Hepatocyte (in vitro differentiated cells): Measurements from ENCODE around the gene GNAT2. TPM values are rescaled to one million over a fixed set of nuclear protein-coding genes. Genes with fewer than 3 reads are reported as not detected.

Experiments
- DNase-seq: peaks from one replicate; pipeline ENCODE4 v3.0.0-alpha.2; 2016; ENCODE audit warnings: low spot score
- H2AFZ ChIP-seq: fragments of 200-600 bp; sonication (generic); 2 replicates; pipeline ENCODE4 v1.6.0; 2016; ENCODE audit warnings: antibody characterized with exemption, mild to moderate bottlenecking
- H3K27ac ChIP-seq: fragments of 200-600 bp; sonication (generic); 2 replicates; pipeline ENCODE4 v1.5.1; 2016; ENCODE audit warnings: mild to moderate bottlenecking
- H3K27me3 ChIP-seq: fragments of 200-600 bp; sonication (generic); 2 replicates; pipeline ENCODE4 v1.6.1; 2016
- H3K36me3 ChIP-seq: fragments of 200-600 bp; sonication (generic); replicated peaks from 2 replicates; pipeline ENCODE4 v1.5.1; 2016; ENCODE audit warnings: low read depth; ENCODE audit not compliant: insufficient read depth
- H3K4me1 ChIP-seq: fragments of 200-600 bp; sonication (generic); 2 replicates; pipeline ENCODE4 v1.5.1; 2016; ENCODE audit warnings: mild to moderate bottlenecking, moderate library complexity; ENCODE audit not compliant: insufficient read depth
- H3K4me2 ChIP-seq: fragments of 200-600 bp; sonication (generic); 2 replicates; pipeline ENCODE4 v1.6.0; 2016
- H3K4me3 ChIP-seq: fragments of 200-600 bp; sonication (generic); 2 replicates; pipeline ENCODE4 v1.5.1; 2016; ENCODE audit warnings: mild to moderate bottlenecking
- H3K79me2 ChIP-seq: fragments of 200-600 bp; sonication (generic); 2 replicates; pipeline ENCODE4 v1.6.0; 2017; ENCODE audit warnings: mild to moderate bottlenecking
- H3K9me2 ChIP-seq: fragments of 200-600 bp; sonication (generic); replicated peaks from 2 replicates; pipeline ENCODE4 v1.6.0; 2017; ENCODE audit warnings: mild to moderate bottlenecking; ENCODE audit not compliant: insufficient read depth
- H3K9me3 ChIP-seq: fragments of 200-600 bp; sonication (generic); 2 replicates; pipeline ENCODE4 v1.5.1; 2016; ENCODE audit warnings: low read depth, mild to moderate bottlenecking
- H4K20me1 ChIP-seq: fragments of 200-600 bp; sonication (generic); 2 replicates; pipeline ENCODE4 v1.6.0; 2016; ENCODE audit warnings: mild to moderate bottlenecking; ENCODE audit not compliant: insufficient read depth, poor library complexity, severe bottlenecking
- EZH2 ChIP-seq: fragments of 200-600 bp; sonication (generic); IDR thresholded peaks from 2 replicates; pipeline ENCODE4 v1.6.1; 2016; ENCODE audit warnings: antibody characterized with exemption, mild to moderate bottlenecking, borderline replicate concordance
- EZH2phosphoT487 ChIP-seq: fragments of 200-600 bp; sonication (generic); IDR thresholded peaks from one replicate; pipeline ENCODE4 v1.6.1; 2018; ENCODE audit warnings: antibody characterized with exemption, mild to moderate bottlenecking, low read depth, moderate library complexity; ENCODE audit not compliant: unreplicated experiment, severe bottlenecking
- WGBS: methylation state at CpG from one replicate; pipeline ENCODE4 v1.1.6; 2016; ENCODE audit warnings: low lambda C conversion rate; ENCODE audit errors: missing lambda C conversion rate; 5-methylcytosine and 5-hydroxymethylcytosine counted together
- polyA plus RNA-seq: library from polyadenylated mRNA; unstranded; fragments of >200 nt; fragmentation: Nextera tagmentation; extraction: Ambion mirVana; gene quantifications from 2 replicates; pipeline ENCODE4 v1.2.1, GENCODE V29; 2016
- total RNA-seq: library from RNA; depleted of rRNA; stranded (reverse); fragments of >200 nt; gene quantifications from 2 replicates; pipeline ENCODE4 v1.2.3, GENCODE V29; 2014
- TF ChIP-seq, protein P1 (sequence below): fragments of 200-600 bp; sonication (generic); IDR thresholded peaks from 2 replicates; pipeline ENCODE4 v1.5.1; 2016; ENCODE audit warnings: antibody characterized with exemption, mild to moderate bottlenecking; ENCODE audit not compliant: poor library complexity

Gene GNAT2
- total and polyA plus RNA-seq, 2 experiments from 2014 or later = 0.18 TPM; not detected in 1

DNA sequence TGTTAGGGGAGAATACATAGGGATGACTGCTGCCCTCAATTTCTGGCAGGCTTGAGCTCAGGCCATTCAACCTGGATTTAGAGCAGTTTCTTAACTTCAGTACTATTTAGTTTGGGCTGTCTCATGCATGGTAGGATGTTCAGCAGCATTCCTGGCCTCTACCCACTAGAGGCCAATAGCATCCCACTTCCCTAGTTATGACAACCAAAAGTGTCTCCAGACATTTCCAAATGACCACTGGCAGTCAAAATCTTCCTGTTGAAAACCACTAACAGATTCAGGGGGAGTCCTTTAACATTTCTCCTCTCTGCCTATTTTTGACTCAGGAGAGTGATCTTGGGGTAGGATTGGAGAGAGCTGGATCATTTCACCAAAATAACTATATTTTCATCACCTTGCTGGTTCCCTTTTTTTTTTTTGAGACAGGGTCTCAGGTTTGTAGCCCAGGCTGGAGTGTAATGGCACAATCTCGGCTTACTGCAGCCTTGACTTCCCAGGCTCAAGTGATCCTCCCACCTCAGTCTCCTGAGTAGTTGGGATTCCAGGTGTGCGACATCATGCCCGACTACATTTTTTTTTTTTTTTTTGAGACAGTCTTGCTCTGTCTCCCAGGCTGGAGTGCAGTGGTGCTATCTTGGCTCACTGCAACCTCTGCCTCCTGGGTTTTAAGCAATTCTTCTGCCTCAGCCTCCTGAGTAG lies 8.7 kb downstream of the GNAT2 start:
- no peak overlapping the region for H3K4me2 ChIP-seq
- 40% methylated on average over 3 of the region's 3 CpGs for WGBS

DNA sequence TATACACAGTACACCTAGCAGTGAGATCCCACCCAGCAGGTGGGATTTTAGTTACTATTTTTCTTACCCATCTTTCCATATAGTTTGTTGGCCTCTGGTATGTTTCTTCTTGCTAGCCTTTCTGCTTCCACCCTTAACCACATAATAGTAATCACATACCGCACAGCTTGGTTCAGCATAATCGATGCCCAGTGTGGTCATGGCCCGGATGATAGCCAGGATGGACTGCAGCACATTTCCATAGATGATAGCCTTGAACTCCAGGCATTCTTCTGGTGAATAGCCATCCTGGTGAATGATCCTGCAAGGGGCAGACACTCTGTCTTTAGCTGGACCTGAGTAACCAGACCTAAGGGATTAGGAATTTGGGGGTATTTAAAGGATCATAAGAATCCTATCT lies 9.5 kb downstream of the GNAT2 start:
- WGBS = 99% methylated on average over 3 of the region's 3 CpGs
- no peaks in the 10 kb centered on the region for H3K4me1 ChIP-seq
- no peak overlapping the region for H2AFZ ChIP-seq
- no peaks in the 10 kb centered on the region for H3K9me3 ChIP-seq
- H3K4me2 ChIP-seq = no peak overlapping the region
- no peaks in the 10 kb centered on the region for H3K27me3 ChIP-seq
- H3K36me3 ChIP-seq = no peaks in the 10 kb centered on the region
- no peak overlapping the region for H3K27ac ChIP-seq
- no peak overlapping the region for H3K4me3 ChIP-seq
- no peaks in the 10 kb centered on the region for H3K79me2 ChIP-seq
- H4K20me1 ChIP-seq = no peaks in the 10 kb centered on the region
- DNase-seq = no peak
- no peak for TF ChIP-seq EZH2phosphoT487
- TF ChIP-seq EZH2 = no peak
- TF ChIP-seq, protein P1, sequence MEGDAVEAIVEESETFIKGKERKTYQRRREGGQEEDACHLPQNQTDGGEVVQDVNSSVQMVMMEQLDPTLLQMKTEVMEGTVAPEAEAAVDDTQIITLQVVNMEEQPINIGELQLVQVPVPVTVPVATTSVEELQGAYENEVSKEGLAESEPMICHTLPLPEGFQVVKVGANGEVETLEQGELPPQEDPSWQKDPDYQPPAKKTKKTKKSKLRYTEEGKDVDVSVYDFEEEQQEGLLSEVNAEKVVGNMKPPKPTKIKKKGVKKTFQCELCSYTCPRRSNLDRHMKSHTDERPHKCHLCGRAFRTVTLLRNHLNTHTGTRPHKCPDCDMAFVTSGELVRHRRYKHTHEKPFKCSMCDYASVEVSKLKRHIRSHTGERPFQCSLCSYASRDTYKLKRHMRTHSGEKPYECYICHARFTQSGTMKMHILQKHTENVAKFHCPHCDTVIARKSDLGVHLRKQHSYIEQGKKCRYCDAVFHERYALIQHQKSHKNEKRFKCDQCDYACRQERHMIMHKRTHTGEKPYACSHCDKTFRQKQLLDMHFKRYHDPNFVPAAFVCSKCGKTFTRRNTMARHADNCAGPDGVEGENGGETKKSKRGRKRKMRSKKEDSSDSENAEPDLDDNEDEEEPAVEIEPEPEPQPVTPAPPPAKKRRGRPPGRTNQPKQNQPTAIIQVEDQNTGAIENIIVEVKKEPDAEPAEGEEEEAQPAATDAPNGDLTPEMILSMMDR = no peak
- no peaks in the 10 kb centered on the region for H3K9me2 ChIP-seq

More for the DNA sequence above, 8.7 kb downstream of the GNAT2 start:
- DNase-seq = no peak
- TF ChIP-seq EZH2phosphoT487 (no peak), EZH2 (no peak)
- TF ChIP-seq, protein P1 = no peak
- Histone ChIP-seq H2AFZ (no peak overlapping the region), H3K79me2 (no peaks in the 10 kb centered on the region), H3K27ac (no peak overlapping the region), H3K4me3 (no peak overlapping the region), H4K20me1 (no peaks in the 10 kb centered on the region), H3K4me1 (no peaks in the 10 kb centered on the region), H3K36me3 (no peaks in the 10 kb centered on the region), H3K9me2 (no peaks in the 10 kb centered on the region), H3K27me3 (no peaks in the 10 kb centered on the region), H3K9me3 (no peaks in the 10 kb centered on the region)

DNA sequence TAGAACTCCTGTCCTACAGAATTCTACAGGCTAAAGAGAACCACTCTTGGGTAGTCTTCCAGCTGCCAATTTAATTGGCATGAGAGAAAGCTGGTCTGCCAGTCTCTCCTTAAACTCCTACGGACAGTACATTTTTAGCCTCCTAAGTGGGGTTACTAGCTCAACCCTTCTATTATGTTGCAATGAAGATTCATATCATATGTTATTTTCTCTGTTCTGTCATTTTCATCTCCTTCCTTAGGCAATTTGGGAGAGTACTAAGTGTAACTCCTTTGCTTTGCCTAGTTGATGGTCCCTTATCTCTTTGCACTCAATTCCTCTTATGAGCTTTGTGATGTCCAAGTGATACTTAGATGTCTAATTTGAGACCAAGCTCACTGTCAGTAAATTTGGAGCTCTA lies 14.0 kb downstream of the GNAT2 start:
- 95% methylated on average over 1 of the region's 1 CpG for WGBS
- TF ChIP-seq, protein P1 = no peak
- no peak for TF ChIP-seq EZH2phosphoT487
- TF ChIP-seq EZH2 = no peak
- Histone ChIP-seq H3K4me3 (no peak overlapping the region), H3K9me3 (no peaks in the 10 kb centered on the region), H3K4me1 (no peaks in the 10 kb centered on the region), H3K27ac (no peak overlapping the region), H3K36me3 (no peaks in the 10 kb centered on the region), H3K9me2 (no peaks in the 10 kb centered on the region), H2AFZ (no peak overlapping the region), H3K79me2 (no peaks in the 10 kb centered on the region), H3K4me2 (no peak overlapping the region), H4K20me1 (no peaks in the 10 kb centered on the region), H3K27me3 (no peaks in the 10 kb centered on the region)
- DNase-seq = no peak
